HG03558 (cell line): Measurements from ENCODE around the gene NSG1.
"Not testable (repeated sequence)": the region's sequence is repeated elsewhere in the genome, so short reads cannot be mapped to it uniquely, and the experiment has no call there.

Source experiments
- ATAC-seq: cut with Tn5 transposase; IDR thresholded peaks from one replicate; pipeline ENCODE4 v1.9.1; 2021; ENCODE audit warnings: moderate number of reproducible peaks; ENCODE audit not compliant: unreplicated experiment; ENCODE audit errors: extremely low read depth

NSG1 gene

DNA sequence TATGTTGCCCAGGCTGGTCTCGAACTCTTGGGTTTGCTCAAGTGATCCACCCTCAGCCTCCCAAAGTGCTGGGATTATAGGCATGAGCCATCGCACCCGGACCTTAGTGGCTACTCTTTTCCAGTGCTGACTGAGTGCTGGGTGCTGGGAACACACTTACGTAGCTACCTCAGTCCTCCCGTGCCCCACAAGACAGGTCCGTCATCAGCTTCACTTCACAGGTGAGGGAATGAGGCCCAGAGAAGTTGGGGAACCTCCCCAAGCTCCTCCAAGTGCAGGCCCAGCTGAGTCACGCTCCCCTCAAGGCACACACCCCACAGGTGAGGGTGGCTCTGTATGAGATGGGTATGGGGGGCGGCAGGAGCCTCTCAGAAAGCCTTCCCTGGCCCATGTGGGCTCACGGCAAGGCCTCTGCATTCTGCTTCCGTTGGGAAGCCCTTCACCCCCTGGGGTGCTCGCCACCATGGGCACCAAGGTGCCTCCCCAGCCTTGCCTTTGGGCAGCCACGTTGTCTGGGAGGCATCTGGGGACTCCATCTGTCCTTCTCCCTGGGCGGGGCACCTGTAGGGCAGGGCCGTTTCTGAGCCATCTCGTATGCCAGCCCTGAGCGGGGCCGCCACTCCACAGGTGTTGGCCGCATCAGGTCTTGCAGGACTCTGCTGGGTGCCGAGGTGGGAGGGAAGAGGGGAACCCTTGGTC, 28.4 kb downstream of the NSG1 start:
- no peak for ATAC-seq

- ATAC-seq, result no peak
These were observed 29.2 kb downstream of the NSG1 start for GRCh38 chr4:4415806-4416805.

GRCh38 chr4:4416981-4417380, 30.1 kb downstream of the NSG1 start:
- no peak for ATAC-seq

DNA sequence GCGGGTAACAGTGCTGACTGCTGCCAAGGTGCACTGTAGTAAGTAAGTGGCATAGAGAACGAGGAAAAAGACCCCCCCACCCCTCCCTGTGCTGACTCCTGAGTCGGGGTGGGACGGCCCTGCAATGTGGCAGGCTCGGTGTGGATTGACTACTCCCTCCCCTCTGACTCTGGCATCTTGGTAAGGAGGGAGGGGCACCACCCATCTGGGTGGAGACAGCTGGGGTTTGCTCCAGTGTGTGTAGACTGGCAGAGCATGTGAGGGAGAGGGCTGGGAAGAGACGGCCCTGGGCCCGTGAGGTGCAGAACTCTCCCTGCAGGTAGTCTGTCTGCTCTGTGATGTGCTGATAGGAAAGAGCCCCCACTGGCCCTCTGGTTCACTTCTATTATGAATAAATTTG, 31.0 kb downstream of the NSG1 start:
- ATAC-seq, result no peak

GRCh38 chr4:4418676-4419390, 31.9 kb downstream of the NSG1 start:
- no peak for ATAC-seq

DNA sequence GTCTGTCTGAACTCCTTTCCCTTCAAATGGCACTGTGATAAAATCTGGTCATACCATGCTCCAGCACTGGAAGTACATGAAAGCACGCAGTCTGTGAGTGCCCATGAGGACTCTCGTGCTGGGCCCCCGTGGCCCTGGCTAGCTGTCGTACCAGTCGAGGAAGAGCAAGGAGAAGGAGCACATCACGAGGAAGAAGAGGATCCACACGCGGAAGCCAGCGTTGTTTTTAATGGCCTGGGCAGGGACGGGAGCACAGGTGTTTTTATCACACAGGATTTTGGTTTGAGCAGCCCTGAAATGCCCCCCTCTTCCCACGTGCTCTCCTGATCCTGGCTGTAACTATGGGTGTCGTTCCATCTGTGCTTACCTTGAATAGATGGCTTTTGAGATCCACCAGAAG, 33.0 kb downstream of the NSG1 start:
- ATAC-seq, result no peak

DNA sequence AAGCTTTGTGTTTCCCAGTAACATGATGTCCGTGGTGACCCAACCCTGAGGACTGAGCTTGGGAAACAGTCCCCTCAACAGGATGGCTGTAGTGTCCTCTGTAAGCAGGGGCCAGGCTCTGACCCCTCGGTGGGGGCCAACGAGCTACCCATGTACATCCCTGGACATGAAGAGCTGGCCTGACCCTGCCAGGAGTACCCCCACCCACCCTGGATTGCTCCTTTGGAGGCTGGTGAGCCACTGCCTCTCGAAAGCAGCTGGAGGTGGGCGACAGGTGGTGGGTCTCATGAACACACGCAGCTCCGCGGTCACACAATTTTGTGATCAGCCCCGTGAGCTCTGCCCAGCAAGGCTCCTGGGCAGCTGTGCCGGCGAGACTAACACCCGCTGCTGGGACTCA, 33.5 kb downstream of the NSG1 start:
- no peak for ATAC-seq

- no peak for ATAC-seq
These were observed 34.5 kb downstream of the NSG1 start for GRCh38 chr4:4421356-4421755.

GRCh38 chr4:4422117-4422516, 35.2 kb downstream of the NSG1 start:
- ATAC-seq, result not testable (repeated sequence)

GRCh38 chr4:4422856-4423499, 36.1 kb downstream of the NSG1 start:
- ATAC-seq, result no peak

DNA sequence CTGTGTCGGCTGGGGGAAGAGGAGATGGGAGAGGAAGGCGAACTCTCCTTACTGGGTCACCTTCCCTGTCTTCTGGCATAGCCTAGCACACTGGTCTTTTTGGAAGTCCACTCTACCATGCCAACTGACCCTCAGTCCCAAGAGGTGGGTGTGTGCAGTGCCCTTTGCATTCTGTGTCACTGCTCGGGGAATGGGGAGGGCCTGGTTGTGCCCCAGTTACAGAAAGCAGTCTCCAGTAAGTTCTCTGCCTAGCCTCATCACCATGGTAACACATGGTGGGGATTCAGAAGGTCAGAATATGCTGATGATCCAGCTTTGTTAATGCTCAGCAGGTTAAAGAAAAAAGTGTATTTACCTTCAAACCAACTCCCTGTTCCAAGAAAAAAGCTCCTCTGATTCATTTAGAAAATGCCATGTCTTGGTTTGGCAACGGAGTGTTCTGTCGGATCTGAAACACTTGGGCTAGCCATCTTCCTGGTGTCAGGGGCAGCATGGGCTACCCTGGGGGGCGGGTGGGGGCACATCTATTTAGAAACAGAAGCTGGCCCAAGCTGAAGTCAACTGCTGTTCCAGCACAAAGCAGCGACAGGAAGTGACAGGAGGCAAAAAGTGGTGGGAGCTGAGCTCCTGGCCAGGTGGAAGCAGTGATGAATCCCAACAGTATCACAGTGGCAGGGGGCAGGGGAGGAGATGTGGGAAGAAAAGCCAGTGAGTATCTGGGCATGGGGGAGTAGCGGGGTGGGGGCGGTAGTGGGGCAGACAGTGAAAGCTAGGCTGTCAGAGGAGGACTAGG, 37.0 kb downstream of the NSG1 start:
- no peak for ATAC-seq

GRCh38 chr4:4424499-4425115, 37.7 kb downstream of the NSG1 start:
- no peak for ATAC-seq

- ATAC-seq, result no peak
These were observed 38.3 kb downstream of the NSG1 start for GRCh38 chr4:4425119-4425690.

DNA sequence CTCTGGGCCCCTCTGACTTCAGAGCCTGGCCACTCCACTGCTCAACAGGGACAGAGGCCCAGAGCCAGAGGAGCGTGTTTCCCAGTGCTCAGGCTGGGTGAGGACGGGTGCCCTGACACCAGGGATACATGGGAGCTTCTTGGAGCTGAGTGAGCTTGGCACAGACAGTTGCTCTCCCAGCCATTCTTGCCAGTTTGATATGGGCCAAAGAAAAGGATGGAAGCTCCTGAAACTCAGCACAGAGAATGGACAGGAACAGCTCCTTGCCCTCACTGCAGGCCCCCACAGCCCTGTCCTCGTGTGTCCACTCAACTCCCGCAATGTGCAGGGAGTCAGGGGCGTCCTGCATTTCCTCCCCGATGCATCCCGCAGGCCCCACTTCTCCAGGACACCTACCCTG, 38.8 kb downstream of the NSG1 start:
- ATAC-seq, result no peak

DNA sequence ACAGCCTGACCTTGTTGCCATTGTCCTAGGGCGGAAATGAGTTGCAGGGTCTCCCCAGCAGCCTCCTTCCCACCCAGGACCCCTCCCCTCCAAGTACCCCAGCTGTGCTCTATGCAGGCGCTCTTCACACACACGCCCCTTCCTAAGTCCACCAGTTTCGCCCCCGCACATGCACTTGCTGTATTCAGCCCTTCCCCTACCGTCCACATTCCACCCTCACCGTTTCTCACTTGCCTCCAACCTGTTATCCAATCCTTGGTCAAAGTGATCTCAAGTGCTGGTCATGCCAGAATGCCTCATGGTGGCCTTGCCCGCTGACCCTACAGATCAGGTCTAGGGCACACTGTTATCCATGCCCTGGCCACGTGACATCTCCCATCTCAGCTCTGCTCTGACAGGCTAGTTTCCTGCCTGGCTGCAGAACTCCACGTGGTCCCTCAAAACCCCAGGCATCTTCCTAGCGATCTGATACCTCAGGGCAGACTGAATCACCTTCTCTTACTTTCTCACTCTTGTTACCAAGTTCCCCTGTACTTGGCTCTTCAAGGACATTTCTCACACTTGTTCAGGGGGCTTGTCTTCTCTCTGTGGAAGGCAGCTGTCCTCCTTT, 39.7 kb downstream of the NSG1 start:
- ATAC-seq, result no peak

- ATAC-seq, result no peak
These were observed 40.4 kb downstream of the NSG1 start for GRCh38 chr4:4427121-4427870.

DNA sequence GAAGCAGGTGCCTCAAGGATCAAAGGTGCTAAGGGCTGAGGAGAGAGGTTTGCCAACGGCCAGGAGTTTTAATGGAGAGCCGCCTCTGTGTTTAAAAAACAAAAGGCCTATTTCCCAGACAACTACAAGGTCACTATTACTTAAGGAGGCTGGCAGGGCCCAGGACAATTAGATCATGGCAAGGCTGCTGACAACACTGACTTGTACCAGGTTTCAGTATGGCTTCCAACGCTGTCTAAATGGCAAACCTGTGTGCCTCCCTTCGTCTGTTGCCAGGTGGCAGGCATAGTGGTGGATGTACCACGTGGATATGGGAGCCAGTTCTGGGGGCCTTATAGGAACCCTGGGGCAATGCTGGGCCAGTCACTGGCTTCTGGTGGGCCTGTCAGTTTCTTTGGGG, 41.0 kb downstream of the NSG1 start:
- ATAC-seq, result no peak
